Measurements from ENCODE around the gene CYP3A4. TPM values are rescaled to one million over a fixed set of nuclear protein-coding genes. Genes with fewer than 3 reads are reported as not detected.
"Not testable (repeated sequence)": the region's sequence is repeated elsewhere in the genome, so short reads cannot be mapped to it uniquely, and the experiment has no call there.

The CYP3A4 gene
- total RNA-seq, 1 donor from 2014 or later, result not detected

DNA sequence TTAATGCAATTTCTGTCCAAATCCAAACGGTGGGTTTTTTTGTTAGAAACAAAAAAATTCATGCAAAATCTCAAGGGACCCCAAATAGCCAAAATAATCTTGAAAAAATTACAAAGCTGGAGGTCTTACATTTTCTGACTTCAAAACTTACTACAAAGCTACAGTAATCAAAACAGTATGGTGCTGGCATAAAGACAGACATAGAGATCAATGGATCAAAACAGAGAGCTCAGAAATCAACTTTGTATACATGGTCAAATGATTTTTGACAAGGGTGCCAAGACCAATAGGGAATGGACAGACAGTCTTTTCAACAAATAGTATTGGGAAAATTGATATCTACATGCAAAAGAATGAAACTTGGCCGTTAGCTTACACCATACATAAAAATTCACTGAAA is 21.7 kb upstream of the CYP3A4 start:
- Mint-ChIP-seq H3K4me3 (ENCODE audit: unreplicated experiment) (no peak overlapping the region), H3K4me1 (ENCODE audit: low read depth, unreplicated experiment) (no peaks in the 10 kb centered on the region), H3K27ac (ENCODE audit: unreplicated experiment) (no peak overlapping the region), H3K9me3 (ENCODE audit: unreplicated experiment) (peaks cover 4% of the 10 kb centered on the region), H3K27me3 (ENCODE audit: unreplicated experiment) (peaks cover 3% of the 10 kb centered on the region), H3K36me3 (ENCODE audit: unreplicated experiment) (peaks cover 4% of the 10 kb centered on the region)
- DNase-seq, result no peak
- no peak for TF ChIP-seq CTCF (IDR thresholded peaks at IDR 0.05; ENCODE audit: partially characterized antibody, unreplicated experiment)

GRCh38 chr7:99803118-99803517 is 19.1 kb upstream of the CYP3A4 start:
- not testable (repeated sequence) for H3K9me3 Mint-ChIP-seq (ENCODE audit: unreplicated experiment); DNase-seq; H3K27me3 Mint-ChIP-seq (ENCODE audit: unreplicated experiment); H3K36me3 Mint-ChIP-seq (ENCODE audit: unreplicated experiment); H3K4me3 Mint-ChIP-seq (ENCODE audit: unreplicated experiment); H3K4me1 Mint-ChIP-seq (ENCODE audit: low read depth, unreplicated experiment); H3K27ac Mint-ChIP-seq (ENCODE audit: unreplicated experiment)

DNA sequence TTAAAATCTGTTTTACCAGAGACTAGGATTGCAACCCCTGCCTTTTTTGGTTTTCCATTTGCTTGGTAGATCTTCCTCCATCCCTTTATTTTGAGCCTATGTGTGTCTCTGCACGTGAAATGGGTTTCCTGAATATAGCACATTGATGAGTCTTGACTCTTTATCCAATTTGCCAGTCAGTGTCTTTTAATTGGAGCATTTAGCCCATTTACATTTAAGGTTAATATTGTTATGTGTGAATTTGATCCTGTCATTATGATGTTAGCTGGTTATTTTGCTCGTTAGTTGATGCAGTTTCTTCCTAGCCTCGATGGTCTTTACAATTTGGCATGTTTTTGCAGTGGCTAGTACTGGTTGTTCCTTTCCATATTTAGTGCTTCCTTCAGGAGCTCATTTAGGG is 17.4 kb upstream of the CYP3A4 start:
- H3K4me3 Mint-ChIP-seq (ENCODE audit: unreplicated experiment); H3K27me3 Mint-ChIP-seq (ENCODE audit: unreplicated experiment); H3K27ac Mint-ChIP-seq (ENCODE audit: unreplicated experiment); H3K9me3 Mint-ChIP-seq (ENCODE audit: unreplicated experiment); H3K4me1 Mint-ChIP-seq (ENCODE audit: low read depth, unreplicated experiment); DNase-seq; H3K36me3 Mint-ChIP-seq (ENCODE audit: unreplicated experiment): not testable (repeated sequence)

GRCh38 chr7:99798972-99799371 is 15.0 kb upstream of the CYP3A4 start:
- Mint-ChIP-seq H3K9me3 (ENCODE audit: unreplicated experiment) (peaks cover 4% of the 10 kb centered on the region), H3K27me3 (ENCODE audit: unreplicated experiment) (peaks cover 2% of the 10 kb centered on the region), H3K36me3 (ENCODE audit: unreplicated experiment) (peaks cover 4% of the 10 kb centered on the region), H3K4me1 (ENCODE audit: low read depth, unreplicated experiment) (no peaks in the 10 kb centered on the region), H3K27ac (ENCODE audit: unreplicated experiment) (no peak overlapping the region), H3K4me3 (ENCODE audit: unreplicated experiment) (no peak overlapping the region)
- no peak for TF ChIP-seq CTCF (IDR thresholded peaks at IDR 0.05; ENCODE audit: partially characterized antibody, unreplicated experiment)
- no peak for DNase-seq

DNA sequence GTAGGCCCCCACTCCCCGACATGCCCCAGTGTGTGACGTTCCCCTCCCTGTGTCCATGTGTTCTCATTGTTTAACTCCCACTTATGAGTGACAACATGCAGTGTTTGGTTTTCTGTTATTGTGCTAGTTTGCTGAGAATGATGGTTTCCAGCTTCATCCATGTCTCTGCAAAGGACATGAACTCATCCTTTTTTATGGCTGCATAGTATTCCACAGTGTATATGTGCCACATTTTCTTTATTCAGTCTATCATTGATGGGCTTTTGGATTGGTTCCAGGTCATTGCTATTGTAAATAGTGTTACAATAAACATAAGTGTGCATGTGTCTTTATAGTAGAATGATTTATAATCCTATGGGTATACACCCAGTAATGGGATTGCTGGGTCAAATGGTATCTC is 11.9 kb upstream of the CYP3A4 start:
- H3K4me3 Mint-ChIP-seq (ENCODE audit: unreplicated experiment); H3K27me3 Mint-ChIP-seq (ENCODE audit: unreplicated experiment); H3K9me3 Mint-ChIP-seq (ENCODE audit: unreplicated experiment); H3K36me3 Mint-ChIP-seq (ENCODE audit: unreplicated experiment); H3K27ac Mint-ChIP-seq (ENCODE audit: unreplicated experiment); DNase-seq; H3K4me1 Mint-ChIP-seq (ENCODE audit: low read depth, unreplicated experiment): not testable (repeated sequence)

- H3K4me1 Mint-ChIP-seq (ENCODE audit: low read depth, unreplicated experiment), result no peaks in the 10 kb centered on the region
Observed at GRCh38 chr7:99794585-99795502, 10.9 kb upstream of the CYP3A4 start.

More at GRCh38 chr7:99794585-99795502, 10.9 kb upstream of the CYP3A4 start:
- Mint-ChIP-seq H3K36me3 (ENCODE audit: unreplicated experiment) (no peaks in the 10 kb centered on the region), H3K27me3 (ENCODE audit: unreplicated experiment) (no peaks in the 10 kb centered on the region), H3K27ac (ENCODE audit: unreplicated experiment) (no peak overlapping the region), H3K9me3 (ENCODE audit: unreplicated experiment) (no peaks in the 10 kb centered on the region), H3K4me3 (ENCODE audit: unreplicated experiment) (no peak overlapping the region)
- no peak for TF ChIP-seq CTCF (IDR thresholded peaks at IDR 0.05; ENCODE audit: partially characterized antibody, unreplicated experiment)
- DNase-seq, result no peak
